NCI-H82 treated with DMSO at 0.1 percent for 48 hours (cell line): ENCODE results near the gene RAB4A.

Experiments used
- DNase-seq: peaks from one replicate; lab custom pipeline; 2025; ENCODE audit not compliant: unreplicated experiment; lab: John Stamatoyannopoulos, UW

RAB4A gene

GRCh38 chr1:229270547-229271447 lies at the start of gene RAB4A:
Gene RAB4A (plus strand): TSS chr1:229271111. CDS start chr1:229271340, 229 bp downstream.
- DNase-seq = peak; percentile 24

GRCh38 chr1:229222081-229222480 lies 48.8 kb upstream of the RAB4A start:
- no peak for DNase-seq

GRCh38 chr1:229223498-229223897 lies 47.4 kb upstream of the RAB4A start:
- no peak for DNase-seq

- DNase-seq = no peak
Measured at GRCh38 chr1:229224308-229224707, 46.6 kb upstream of the RAB4A start.

GRCh38 chr1:229225331-229225782 lies 45.6 kb upstream of the RAB4A start:
- DNase-seq = no peak

- no peak for DNase-seq
Measured at GRCh38 chr1:229226796-229227195, 44.1 kb upstream of the RAB4A start.

- DNase-seq = peak; percentile 85
Measured at GRCh38 chr1:229227298-229227919, 43.5 kb upstream of the RAB4A start.

- DNase-seq = no peak
Measured at GRCh38 chr1:229228522-229228921, 42.4 kb upstream of the RAB4A start.

GRCh38 chr1:229229137-229229720 lies 41.7 kb upstream of the RAB4A start:
- no peak for DNase-seq

GRCh38 chr1:229229721-229230139 lies 41.2 kb upstream of the RAB4A start:
- no peak for DNase-seq

- DNase-seq = no peak
Measured at GRCh38 chr1:229230140-229230892, 40.6 kb upstream of the RAB4A start.

- no peak for DNase-seq
Measured at GRCh38 chr1:229230893-229231753, 39.8 kb upstream of the RAB4A start.

GRCh38 chr1:229231754-229232119 lies 39.2 kb upstream of the RAB4A start:
- no peak for DNase-seq

- DNase-seq = no peak
Measured at GRCh38 chr1:229234870-229235472, 35.9 kb upstream of the RAB4A start.

- no peak for DNase-seq
Measured at GRCh38 chr1:229237320-229237719, 33.6 kb upstream of the RAB4A start.

- no peak for DNase-seq
Measured at GRCh38 chr1:229238231-229238630, 32.7 kb upstream of the RAB4A start.

- no peak for DNase-seq
Measured at GRCh38 chr1:229238674-229239415, 32.1 kb upstream of the RAB4A start.

GRCh38 chr1:229240532-229240931 lies 30.4 kb upstream of the RAB4A start:
- no peak for DNase-seq

GRCh38 chr1:229241390-229241789 lies 29.5 kb upstream of the RAB4A start:
- no peak for DNase-seq
